NOMO-1 (cell line): ENCODE measurements around the gene YIF1B.

ENCODE experiments used
- DNase-seq, 2 experiments: peaks; one replicate each; lab custom pipeline; 2025; ENCODE audit not compliant: unreplicated experiment in 2 of 2; lab: John Stamatoyannopoulos, UW

Gene YIF1B

GRCh38 chr19:38335949-38336637 lies 20.3 kb upstream of the YIF1B start:
- DNase-seq, result peak; percentile 96 to 97

- DNase-seq, result no peak
Observed at GRCh38 chr19:38333245-38333644, 17.5 kb upstream of the YIF1B start.

- DNase-seq, result no peak
Observed at GRCh38 chr19:38331728-38332127, 16.0 kb upstream of the YIF1B start.

GRCh38 chr19:38329651-38330050 lies 13.9 kb upstream of the YIF1B start:
- DNase-seq, result no peak

GRCh38 chr19:38326591-38326990 lies 10.8 kb upstream of the YIF1B start:
- DNase-seq, result no peak

GRCh38 chr19:38324431-38324830 lies 8.7 kb upstream of the YIF1B start:
- no peak for DNase-seq

- no peak for DNase-seq
Observed at GRCh38 chr19:38323291-38323690, 7.5 kb upstream of the YIF1B start.

- no peak for DNase-seq
Observed at GRCh38 chr19:38321646-38322196, 6.0 kb upstream of the YIF1B start.

GRCh38 chr19:38320969-38321339 lies 5.2 kb upstream of the YIF1B start:
- DNase-seq, result no peak

- DNase-seq, result peak; percentile 9 to 11
Observed at GRCh38 chr19:38319421-38320258, 3.9 kb upstream of the YIF1B start, which contains the start of gene KCNK6. TSS of gene KCNK6 (plus strand) at chr19:38319845. CDS start at chr19:38319951, 106 bp downstream.

- no peak for DNase-seq
Observed at GRCh38 chr19:38318660-38319059, 2.9 kb upstream of the YIF1B start.

GRCh38 chr19:38317104-38317612 lies 1.4 kb upstream of the YIF1B start:
- peak; percentile 49 to 78 for DNase-seq

GRCh38 chr19:38316477-38317067 lies 825 bp upstream of the YIF1B start:
- peak; percentile 47 to 59 for DNase-seq

- no peak for DNase-seq
Observed at GRCh38 chr19:38310986-38311385, 4.8 kb downstream of the YIF1B start.

- no peak for DNase-seq
Observed at GRCh38 chr19:38310279-38310670, 5.5 kb downstream of the YIF1B start.

GRCh38 chr19:38309615-38310278 lies 6.0 kb downstream of the YIF1B start:
- DNase-seq, result no peak

GRCh38 chr19:38308926-38309614 lies 6.7 kb downstream of the YIF1B start:
- no peak for DNase-seq

GRCh38 chr19:38308006-38308766 lies 7.6 kb downstream of the YIF1B start:
- DNase-seq, result no peak

GRCh38 chr19:38307597-38307996 lies 8.2 kb downstream of the YIF1B start:
- DNase-seq, result no peak
